Heart left ventricle (tissue), 16 donors: ENCODE data around the gene ANGPTL8. TPM values are rescaled to one million over a fixed set of nuclear protein-coding genes. Genes with fewer than 3 reads are reported as not detected.

Experiments used
- ATAC-seq, 4 donors: fragments of 200-7000 bp; cut with Tn5 transposase; one replicate each; pipeline ENCODE4 v1.9.1; 2020 to 2022; ENCODE audit warnings: moderate library complexity in 4 of 4, mild to moderate bottlenecking in 3 of 4, moderate number of reproducible peaks in 1 of 4
- DNase-seq, 5 donors: peaks; one replicate each; pipeline ENCODE4 v3.0.0-alpha.2; 2020
- H3K27ac ChIP-seq, 12 donors: fragments of 200-600 bp; sonication (generic) in 4 of 12; one replicate each; pipeline versions ENCODE4 v1.5.0 to v1.8.0; 2016 to 2022; ENCODE audit warnings: mild to moderate bottlenecking in 2 of 12
- H3K27me3 ChIP-seq, 9 donors: fragments of 200-600 bp; sonication (generic) in 2 of 9; one replicate each; pipeline versions ENCODE4 v1.5.1 to v1.8.0; 2016 to 2022; ENCODE audit warnings: mild to moderate bottlenecking in 3 of 9
- H3K36me3 ChIP-seq, 9 donors: fragments of 200-600 bp; sonication (generic) in 2 of 9; one replicate each; pipeline versions ENCODE4 v1.5.0 to v1.8.0; 2018 to 2022; ENCODE audit warnings: mild to moderate bottlenecking in 2 of 9
- H3K4me1 ChIP-seq, 12 donors: fragments of 200-600 bp; sonication (generic) in 4 of 12; one replicate each; pipeline versions ENCODE4 v1.5.0 to v1.8.0; 2016 to 2022; ENCODE audit warnings: mild to moderate bottlenecking in 3 of 12
- H3K4me3 ChIP-seq, 12 donors: fragments of 200-600 bp; sonication (generic) in 4 of 12; one replicate each; pipeline versions ENCODE4 v1.5.0 to v1.8.0; 2017 to 2022; ENCODE audit warnings: mild to moderate bottlenecking in 9 of 12, moderate library complexity in 4 of 12
- H3K9me3 ChIP-seq, 12 donors: fragments of 200-600 bp; sonication (generic) in 4 of 12; one replicate each; pipeline versions ENCODE4 v1.5.0 to v1.8.0; 2016 to 2022; ENCODE audit warnings: mild to moderate bottlenecking in 1 of 12
- CTCF ChIP-seq, 12 donors: fragments of 200-600 bp; sonication (generic) in 4 of 12; IDR thresholded peaks; one replicate each; pipeline versions ENCODE4 v1.5.0 to v1.8.0; 2018 to 2022; ENCODE audit warnings: antibody characterized with exemption in 12 of 12, mild to moderate bottlenecking in 5 of 12
- POLR2A ChIP-seq, 2 donors: fragments of 450-650 bp; IDR thresholded peaks; one replicate each; pipeline ENCODE4 v1.6.1; 2017; ENCODE audit warnings: antibody characterized with exemption in 2 of 2, mild to moderate bottlenecking in 2 of 2, moderate library complexity in 2 of 2
- WGBS, 4 donors: extraction: QIAGEN DNeasy Blood & Tissue Kit in 2 of 4; methylation state at CpG; one replicate each; pipeline versions ENCODE4 v1.1.5 to v1.1.7; 2013 to 2018; 5-methylcytosine and 5-hydroxymethylcytosine counted together
- intact Hi-C, 10 donors: fragments of 100-400 bp; cut with DNase I; formaldehyde crosslinking; loops; one replicate each; pipeline versions ENCODE4 v1.11.1 to v1.14.2; 2022
- polyA plus RNA-seq, 2 donors: library from polyadenylated mRNA; stranded (reverse); fragments of 200-250 nt; gene quantifications; one replicate each; pipeline ENCODE4 v1.2.3, GENCODE V29; 2013
- total RNA-seq, 9 donors: library from RNA; depleted of rRNA in 2 of 9; stranded (reverse); fragments of >200 nt in 2 of 9; fragmentation: NEBNext Ultra II Directional in 3 of 9; extraction: Animal tissue kit (Norgen Biotek cat#: 25700) in 3 of 9; gene quantifications; one replicate each; pipeline versions ENCODE4 v1.1.0 to v1.2.4, GENCODE V29; 2016 to 2023
- donor health status: ischemic (EF 13 %, LVEDD 7.1; RV severe dilation, severe dysfunction).
- donor health status: healthy with polysubstance abuse.
- donor health status: DM: no; HTN: yes; CAD: no.
- donor health status: DM: no; HTN: no; CAD: no.
- donor health status: ischemic (EF 25% LVEDD 6.9; RV normal size, moderate dysfunction).
- donor health status: ischemic (EF 25% LVEDD 5.7; RV mildly dilated, moderate dysfunction).
- donor health status: healthy.
- donor health status: DM: yes; HTN: yes; CAD: no.
- donor health status: ischemic (EF 35%, LVEDD 5.7; RV mildly dilated, moderate dysfunction).
- donor health status: nonischemic (EF 11% LVEDD 7.7; RV severe dilation, severe dysfunction).
- donor health status: DM: yes; HTN: yes; CAD: no.
- donor health status: PGD.
- donor health status: ischemic (EF 29% LVEDD 5.4; RV normal size, mild dysfunction).
- donor health status: nonischemic (EF 23%, LVEDD 6.1; RV moderate dilation, normal function).

The ANGPTL8 gene
- total and polyA plus RNA-seq, 11 donors = 0.61 to 10.2 (median 6.3) TPM; not detected in 8

- intact Hi-C loops = loop anchor here in 8 of 10 donors (5.0 to 10.0 kb wide), 4 partner anchors 64 to 266 kb away; no protein-coding TSS in a partner anchor
- 78 to 89% (median 83%) methylated on average over 4 to 9 of the region's 9 CpGs for WGBS, 4 donors
Measured at GRCh38 chr19:11200931-11201330, 38.5 kb upstream of the ANGPTL8 start.

GRCh38 chr19:11201791-11202190 lies 37.6 kb upstream of the ANGPTL8 start:
- Histone ChIP-seq H3K36me3 (peaks cover 0 to 70% (median 32%) of the 10 kb centered on the region in 9 donors), H3K4me3 (no peak overlapping the region), H3K27ac (peak overlapping the region in 10 of 12 donors; percentile 78 to 97 (median 91)), H3K9me3 (no peaks in the 10 kb centered on the region), H3K27me3 (peaks cover 0 to 6% (median 0%) of the 10 kb centered on the region in 9 donors), H3K4me1 (peaks cover 4 to 50% (median 34%) of the 10 kb centered on the region in 12 donors)
- intact Hi-C loops = loop anchor here in 8 of 10 donors (2.0 to 10.0 kb wide), 6 partner anchors 59 to 267 kb away; no protein-coding TSS in a partner anchor
- WGBS, 4 donors = 92 to 95% (median 93%) methylated on average over 23 to 24 of the region's 24 CpGs
- ATAC-seq = no peak
- no peak for TF ChIP-seq CTCF (IDR thresholded peaks at IDR 0.05)
- TF ChIP-seq POLR2A (IDR thresholded peaks at IDR 0.05) = no peak
- no peak for DNase-seq

More at GRCh38 chr19:11200931-11201330, 38.5 kb upstream of the ANGPTL8 start:
- Histone ChIP-seq H3K27ac (peak overlapping the region in 6 of 12 donors; percentile 3 to 97 (median 52)), H3K4me1 (peaks cover 4 to 59% (median 41%) of the 10 kb centered on the region in 12 donors), H3K9me3 (no peaks in the 10 kb centered on the region), H3K4me3 (no peak overlapping the region), H3K36me3 (peaks cover 0 to 61% (median 32%) of the 10 kb centered on the region in 9 donors), H3K27me3 (peaks cover 0 to 6% (median 0%) of the 10 kb centered on the region in 9 donors)
- ATAC-seq (no peak), DNase-seq (no peak)
- TF ChIP-seq CTCF (IDR thresholded peaks at IDR 0.05) (no peak), POLR2A (IDR thresholded peaks at IDR 0.05) (no peak)

- intact Hi-C loops = loop anchor here in 9 of 10 donors (1.0 to 10.0 kb wide), 10 partner anchors 60 to 268 kb away; no protein-coding TSS in a partner anchor
- 82 to 90% (median 85%) methylated on average over 19 to 20 of the region's 20 CpGs for WGBS, 4 donors
- Histone ChIP-seq H3K4me1 (peaks cover 4 to 49% (median 33%) of the 10 kb centered on the region in 12 donors), H3K27me3 (peaks cover 0 to 1% (median 0%) of the 10 kb centered on the region in 9 donors), H3K4me3 (no peak overlapping the region), H3K27ac (peak overlapping the region; percentile 78 to 97 (median 90)), H3K9me3 (no peaks in the 10 kb centered on the region), H3K36me3 (peaks cover 0 to 79% (median 39%) of the 10 kb centered on the region in 9 donors)
- DNase-seq (no peak), ATAC-seq (peak in 1 of 4 donors; percentile 2)
- TF ChIP-seq POLR2A (IDR thresholded peaks at IDR 0.05) = no peak
- no peak for TF ChIP-seq CTCF (IDR thresholded peaks at IDR 0.05)
Measured at GRCh38 chr19:11202488-11203193, 36.8 kb upstream of the ANGPTL8 start.
